Mesendoderm (in vitro differentiated cells): ENCODE data around the gene PARVG.

Experiments
- DNase-seq: peaks from one replicate; pipeline ENCODE4 v3.0.0; 2013
- H2AK5ac ChIP-seq: 2 replicates; pipeline ENCODE4 v1.6.1; 2013; ENCODE audit warnings: low read length, inconsistent platforms
- H2BK120ac ChIP-seq: 2 replicates; pipeline ENCODE4 v1.6.1; 2013; ENCODE audit warnings: low read depth, mild to moderate bottlenecking, low read length, moderate library complexity, mixed read lengths
- H2BK15ac ChIP-seq: replicated peaks from 2 replicates; pipeline ENCODE4 v1.6.1; 2013; ENCODE audit warnings: low read depth, mild to moderate bottlenecking, moderate library complexity
- H2BK5ac ChIP-seq: 2 replicates; pipeline ENCODE4 v1.6.1; 2013; ENCODE audit warnings: low read length, inconsistent platforms
- H3K18ac ChIP-seq: 2 replicates; pipeline ENCODE4 v1.6.1; 2013; ENCODE audit warnings: mild to moderate bottlenecking, low read length, mixed read lengths
- H3K23ac ChIP-seq: one replicate; pipeline ENCODE4 v1.6.1; 2013; ENCODE audit warnings: low read length
- H3K27ac ChIP-seq: 2 replicates; pipeline ENCODE4 v1.5.1; 2013; ENCODE audit warnings: low read depth, mild to moderate bottlenecking, inconsistent platforms, low read length, moderate library complexity
- H3K27me3 ChIP-seq: 2 replicates; pipeline ENCODE4 v1.6.1; 2013; ENCODE audit warnings: low read length, control low read depth, mild to moderate bottlenecking, inconsistent platforms; ENCODE audit not compliant: insufficient read depth, poor library complexity
- H3K36me3 ChIP-seq: 2 replicates; pipeline ENCODE4 v1.6.1; 2013; ENCODE audit warnings: low read length, inconsistent platforms; ENCODE audit not compliant: control insufficient read depth, insufficient read depth
- H3K4ac ChIP-seq: one replicate; pipeline ENCODE4 v1.6.1; 2013; ENCODE audit warnings: low read depth, mild to moderate bottlenecking, low read length, moderate library complexity
- H3K4me1 ChIP-seq: 2 replicates; pipeline ENCODE4 v1.6.1; 2013; ENCODE audit warnings: low read depth, low read length, inconsistent platforms; ENCODE audit not compliant: control insufficient read depth
- H3K4me2 ChIP-seq: 2 replicates; pipeline ENCODE4 v1.6.1; 2013; ENCODE audit warnings: low read length
- H3K4me3 ChIP-seq: 2 replicates; pipeline ENCODE4 v1.5.1; 2013; ENCODE audit warnings: mild to moderate bottlenecking, low read length
- H3K56ac ChIP-seq: one replicate; pipeline ENCODE4 v1.6.1; 2013; ENCODE audit warnings: low read length
- H3K79me1 ChIP-seq: 2 replicates; pipeline ENCODE4 v1.6.1; 2013; ENCODE audit warnings: low read length, inconsistent platforms
- H3K79me2 ChIP-seq: 2 replicates; pipeline ENCODE4 v1.6.1; 2013; ENCODE audit warnings: mild to moderate bottlenecking, low read length; ENCODE audit not compliant: control insufficient read depth, insufficient read depth
- H3K9ac ChIP-seq: 2 replicates; pipeline ENCODE4 v1.6.1; 2013; ENCODE audit warnings: low read length, inconsistent platforms
- H4K5ac ChIP-seq: one replicate; pipeline ENCODE4 v1.6.1; 2013; ENCODE audit warnings: low read length
- H4K8ac ChIP-seq: one replicate; pipeline ENCODE4 v1.6.1; 2013; ENCODE audit warnings: low read depth, mild to moderate bottlenecking, control low read depth, low read length, moderate library complexity
- WGBS: extraction: QIAGEN DNeasy Blood & Tissue Kit; methylation state at CpG from one replicate; pipeline ENCODE4 v1.1.7; 2013; ENCODE audit warnings: low lambda C conversion rate, missing lambda C conversion rate; ENCODE audit not compliant: insufficient coverage; ENCODE audit errors: extremely low coverage; 5-methylcytosine and 5-hydroxymethylcytosine counted together

PARVG gene

DNA sequence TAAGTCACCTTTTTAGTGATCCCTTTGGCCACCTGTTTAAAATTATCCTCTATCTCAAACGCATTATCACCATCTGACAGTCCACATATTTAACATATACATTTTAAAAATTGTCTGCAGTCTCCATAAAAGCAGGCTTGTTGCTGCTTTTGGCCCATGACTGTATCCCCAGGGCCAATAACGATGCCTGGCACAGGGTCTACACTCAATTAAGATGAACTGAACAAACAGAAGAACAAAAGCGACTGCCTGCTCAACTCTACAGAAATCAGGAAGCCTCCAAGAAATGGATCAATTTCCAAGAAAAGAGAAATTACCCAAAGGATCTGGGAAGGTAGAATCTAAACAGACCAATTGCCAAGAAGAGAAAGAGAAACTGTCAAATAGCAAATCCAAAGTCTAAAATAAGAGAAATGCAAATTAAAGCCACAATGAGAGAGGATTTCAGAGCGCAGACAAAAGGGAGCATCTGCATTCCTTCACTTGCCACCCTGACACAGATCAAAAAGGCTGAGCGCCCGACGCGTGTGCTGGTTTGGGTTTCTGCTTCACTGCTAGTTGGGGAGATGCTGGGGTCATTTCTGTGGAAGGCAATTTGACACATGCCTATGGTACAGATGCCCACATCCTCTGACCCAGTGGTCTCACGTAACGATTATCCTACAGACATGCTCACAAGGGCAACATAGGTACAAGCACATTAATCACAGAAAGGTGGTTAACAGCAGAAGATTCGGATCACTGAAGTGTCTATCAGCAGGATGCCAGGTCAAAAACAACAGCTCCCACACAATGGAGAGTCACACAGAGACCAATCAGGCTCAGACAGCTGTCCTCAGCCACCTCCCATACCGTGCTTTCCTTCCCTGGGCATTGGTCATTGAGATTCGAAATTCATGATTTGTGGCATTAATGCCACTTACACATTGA, 76.1 kb downstream of the PARVG start:
- H3K23ac ChIP-seq: no peak overlapping the region
- H2BK120ac ChIP-seq: no peak overlapping the region
- H2AK5ac ChIP-seq: no peak overlapping the region
- no peak overlapping the region for H3K9ac ChIP-seq
- H3K27ac ChIP-seq: no peak overlapping the region
- no peak overlapping the region for H3K4me2 ChIP-seq
- no peak for DNase-seq
- no peak overlapping the region for H4K5ac ChIP-seq
- no peak overlapping the region for H3K4me3 ChIP-seq
- no peaks in the 10 kb centered on the region for H3K36me3 ChIP-seq
- no peak overlapping the region for H3K18ac ChIP-seq
- H3K4me1 ChIP-seq: no peaks in the 10 kb centered on the region
- WGBS: no CpG with 5 or more reads among the region's 13 CpGs
- H3K4ac ChIP-seq: no peak overlapping the region
- no peak overlapping the region for H3K56ac ChIP-seq
- H2BK5ac ChIP-seq: no peak overlapping the region
- H3K79me1 ChIP-seq: no peaks in the 10 kb centered on the region
- no peak overlapping the region for H4K8ac ChIP-seq
- H2BK15ac ChIP-seq: no peak overlapping the region
- H3K79me2 ChIP-seq: no peaks in the 10 kb centered on the region
- no peaks in the 10 kb centered on the region for H3K27me3 ChIP-seq
